ENCODE data around the gene CYP3A7.
"Not testable (repeated sequence)": the region's sequence is repeated elsewhere in the genome, so short reads cannot be mapped to it uniquely, and the experiment has no call there.

CYP3A7 gene

DNA sequence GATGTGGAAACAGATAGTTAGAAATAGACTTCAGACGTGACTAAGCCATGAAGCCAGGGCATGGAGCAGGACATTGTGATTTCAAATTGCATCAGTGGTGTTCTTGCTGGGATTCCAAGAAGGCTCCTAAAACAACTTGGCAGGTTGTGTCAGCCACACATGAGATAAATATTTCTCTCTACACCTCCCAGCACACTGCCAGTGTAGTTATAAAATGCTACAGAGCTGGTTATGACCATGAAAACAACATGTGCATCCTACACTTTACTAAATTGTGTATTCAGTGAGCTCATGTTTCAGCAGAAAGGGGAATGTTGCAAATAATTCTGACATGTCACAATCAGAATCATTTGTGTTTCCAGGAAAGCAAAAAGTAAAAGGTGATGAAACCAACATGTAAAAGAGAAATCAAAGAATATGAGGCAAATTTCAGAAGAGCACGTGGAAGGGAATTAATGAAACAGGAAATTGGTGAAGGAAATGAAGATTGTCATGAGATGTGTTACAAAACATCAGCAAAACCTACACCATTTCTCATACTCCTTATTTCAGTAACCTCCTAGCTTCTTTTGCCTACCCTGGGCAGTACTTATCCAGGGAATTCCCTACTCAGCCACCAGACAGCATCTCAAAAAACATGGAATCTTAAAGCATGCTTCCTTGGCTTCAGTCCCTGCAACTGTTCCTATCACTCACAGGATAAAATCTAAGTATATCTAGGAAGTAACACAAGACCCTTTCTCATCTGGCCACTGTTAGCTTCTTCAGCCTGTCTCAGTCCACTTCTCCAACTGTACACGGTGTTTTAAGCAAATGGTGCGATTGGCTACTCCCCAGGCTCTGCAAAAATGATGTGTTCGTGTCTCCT lies 5.8 kb upstream of the CYP3A7 start:
- DNase-seq (ENCODE audit: low read depth): no peak

DNA sequence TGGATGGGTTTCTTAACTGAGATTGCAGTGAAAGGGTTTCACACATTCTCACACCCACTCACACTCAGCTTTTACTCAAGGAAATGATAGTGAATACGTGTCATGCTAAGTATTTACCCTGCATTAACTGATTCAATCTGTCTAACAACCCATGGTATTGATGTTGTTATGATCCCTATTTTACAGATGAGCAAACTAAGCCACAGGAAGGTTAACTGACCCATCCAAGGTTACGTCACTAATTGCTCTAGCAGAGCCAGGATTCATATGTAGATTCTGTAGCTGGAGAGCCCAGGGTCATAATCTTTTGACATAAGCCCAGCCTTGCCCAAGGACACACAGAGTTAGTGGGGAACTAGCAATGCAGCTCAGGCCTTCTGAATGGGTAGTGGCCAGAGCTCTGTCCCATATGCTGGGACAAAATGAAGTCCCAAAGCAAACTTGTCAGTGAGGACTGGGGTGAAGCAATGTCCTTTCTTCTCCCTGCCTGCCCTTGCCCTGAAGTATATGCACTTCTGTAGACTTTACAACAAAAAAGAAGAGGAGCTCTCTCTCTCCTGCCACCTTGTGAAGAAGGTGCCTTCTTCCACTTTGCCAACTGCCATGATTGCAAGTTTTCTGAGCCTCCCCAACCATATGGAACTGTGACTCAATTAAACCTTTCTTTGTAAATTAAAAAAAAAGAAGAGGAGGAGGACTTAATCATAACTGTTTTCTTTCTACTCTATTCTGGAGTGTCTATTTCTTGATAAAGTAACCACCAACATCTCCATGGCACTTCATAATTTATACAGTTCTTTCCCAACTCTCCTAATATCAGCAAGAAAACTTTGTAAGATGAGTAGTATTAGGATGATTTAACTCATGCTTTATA lies 4.9 kb upstream of the CYP3A7 start:
- no peak for DNase-seq (ENCODE audit: low read depth)
- TF ChIP-seq, protein P1, sequence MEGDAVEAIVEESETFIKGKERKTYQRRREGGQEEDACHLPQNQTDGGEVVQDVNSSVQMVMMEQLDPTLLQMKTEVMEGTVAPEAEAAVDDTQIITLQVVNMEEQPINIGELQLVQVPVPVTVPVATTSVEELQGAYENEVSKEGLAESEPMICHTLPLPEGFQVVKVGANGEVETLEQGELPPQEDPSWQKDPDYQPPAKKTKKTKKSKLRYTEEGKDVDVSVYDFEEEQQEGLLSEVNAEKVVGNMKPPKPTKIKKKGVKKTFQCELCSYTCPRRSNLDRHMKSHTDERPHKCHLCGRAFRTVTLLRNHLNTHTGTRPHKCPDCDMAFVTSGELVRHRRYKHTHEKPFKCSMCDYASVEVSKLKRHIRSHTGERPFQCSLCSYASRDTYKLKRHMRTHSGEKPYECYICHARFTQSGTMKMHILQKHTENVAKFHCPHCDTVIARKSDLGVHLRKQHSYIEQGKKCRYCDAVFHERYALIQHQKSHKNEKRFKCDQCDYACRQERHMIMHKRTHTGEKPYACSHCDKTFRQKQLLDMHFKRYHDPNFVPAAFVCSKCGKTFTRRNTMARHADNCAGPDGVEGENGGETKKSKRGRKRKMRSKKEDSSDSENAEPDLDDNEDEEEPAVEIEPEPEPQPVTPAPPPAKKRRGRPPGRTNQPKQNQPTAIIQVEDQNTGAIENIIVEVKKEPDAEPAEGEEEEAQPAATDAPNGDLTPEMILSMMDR (IDR thresholded peaks at IDR 0.05; ENCODE audit: low read depth, low read length, missing control alignments): no peak
- H3K4me3 ChIP-seq (ENCODE audit: low read depth, low read length): no peak overlapping the region
- in situ Hi-C loops (cut with HindIII; ENCODE audit: low sequenced_read_pairs): no loop called here

More for the DNA sequence above, 5.8 kb upstream of the CYP3A7 start:
- no peak overlapping the region for H3K4me3 ChIP-seq (ENCODE audit: low read depth, low read length)
- TF ChIP-seq, protein P1 (IDR thresholded peaks at IDR 0.05; ENCODE audit: low read depth, low read length, missing control alignments): no peak
- in situ Hi-C loops (cut with HindIII; ENCODE audit: low sequenced_read_pairs): no loop called here

DNA sequence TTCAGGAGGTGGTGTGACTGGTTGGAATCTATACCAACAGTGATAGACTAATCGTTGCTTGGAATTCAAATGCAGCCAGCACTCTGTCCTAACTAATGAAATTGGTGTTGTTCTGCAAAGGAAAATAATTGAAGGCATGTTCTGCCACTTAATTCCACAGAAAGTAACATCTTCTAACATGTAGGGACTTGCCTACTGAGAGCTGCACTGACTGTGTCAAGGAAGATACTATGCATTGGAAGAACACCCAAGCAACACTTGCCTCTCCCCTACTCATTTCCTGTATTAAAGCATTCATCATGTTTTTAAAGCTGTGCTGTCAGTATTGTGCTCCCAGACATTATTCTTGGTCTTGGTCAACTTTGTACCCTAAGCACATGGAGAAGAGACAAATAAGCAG lies 2.7 kb upstream of the CYP3A7 start:
- H3K4me3 ChIP-seq (ENCODE audit: low read depth, low read length): no peak overlapping the region
- no peak for DNase-seq (ENCODE audit: low read depth)
- in situ Hi-C loops (cut with HindIII; ENCODE audit: low sequenced_read_pairs): no loop called here
- TF ChIP-seq, protein P1 (IDR thresholded peaks at IDR 0.05; ENCODE audit: low read depth, low read length, missing control alignments): no peak

DNA sequence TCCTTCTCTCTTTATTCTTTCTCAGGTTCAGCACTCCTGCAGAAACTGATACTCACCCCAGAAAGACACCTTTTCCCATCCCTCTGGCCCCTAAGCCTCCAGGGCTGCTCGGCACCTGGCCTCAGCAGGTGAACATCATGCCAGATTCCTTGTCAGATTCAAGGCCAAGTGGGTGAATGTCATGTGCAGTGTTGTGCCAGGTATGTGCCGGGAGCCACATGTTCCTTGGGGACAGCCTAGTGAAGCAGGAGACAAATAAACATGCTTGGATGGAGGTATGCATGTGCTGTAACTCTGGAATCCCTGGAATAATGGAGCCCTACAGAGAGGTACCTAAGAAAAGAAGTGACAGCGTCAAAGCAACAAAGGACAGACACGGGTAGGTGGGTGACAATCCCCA lies 1.7 kb upstream of the CYP3A7 start:
- H3K4me3 ChIP-seq (ENCODE audit: low read depth, low read length); in situ Hi-C loops (cut with HindIII; ENCODE audit: low sequenced_read_pairs); DNase-seq (ENCODE audit: low read depth): not testable (repeated sequence)

DNA sequence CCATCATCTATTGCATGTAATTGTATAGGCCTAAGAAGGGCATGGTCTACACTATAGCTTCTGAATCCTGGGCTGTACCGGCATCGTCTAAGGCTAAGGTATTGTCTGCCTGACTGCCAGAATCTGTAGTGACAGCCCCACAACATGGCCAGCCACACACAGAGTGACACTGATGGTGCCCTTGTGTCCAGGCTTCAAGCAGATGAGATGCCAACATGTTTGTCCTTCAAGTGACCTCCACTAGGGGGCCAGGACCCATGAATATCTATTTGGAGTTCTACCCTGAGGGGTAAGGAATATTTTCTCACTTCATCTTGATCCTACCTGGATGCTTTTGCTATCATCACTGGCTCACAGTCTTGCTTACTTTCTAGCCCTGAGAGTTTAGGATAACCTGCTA lies 1.5 kb downstream of the CYP3A7 start:
- H3K4me3 ChIP-seq (ENCODE audit: low read depth, low read length): no peak overlapping the region
- in situ Hi-C loops (cut with HindIII; ENCODE audit: low sequenced_read_pairs): no loop called here
- TF ChIP-seq, protein P1 (IDR thresholded peaks at IDR 0.05; ENCODE audit: low read depth, low read length, missing control alignments): no peak
- no peak for DNase-seq (ENCODE audit: low read depth)

DNA sequence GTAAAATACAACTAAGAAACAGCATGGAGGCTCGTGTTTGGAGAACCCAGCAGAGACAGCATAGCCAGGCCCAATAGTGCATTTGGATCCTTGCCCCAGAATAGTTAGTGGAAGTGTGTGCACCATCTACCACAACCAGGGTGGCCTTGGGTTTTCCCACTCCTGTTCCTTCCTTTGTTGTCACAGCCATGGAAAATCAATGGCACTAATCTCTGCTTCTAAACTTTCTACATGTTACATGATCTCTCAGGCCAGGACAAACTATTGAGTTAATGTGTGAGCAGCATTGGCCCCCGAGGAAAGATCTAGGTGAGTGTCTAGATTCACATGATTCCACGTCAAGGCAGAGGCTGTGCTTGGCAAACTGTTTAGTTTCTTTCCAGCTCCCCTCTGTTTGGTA lies 2.0 kb downstream of the CYP3A7 start:
- TF ChIP-seq, protein P1 (IDR thresholded peaks at IDR 0.05; ENCODE audit: low read depth, low read length, missing control alignments): no peak
- in situ Hi-C loops (cut with HindIII; ENCODE audit: low sequenced_read_pairs): no loop called here
- H3K4me3 ChIP-seq (ENCODE audit: low read depth, low read length): no peak overlapping the region
- DNase-seq (ENCODE audit: low read depth): no peak

Data from astrocyte of the cerebellum (primary cell).